DMS53 (cell line): ENCODE measurements around the gene GINS2.

Source experiments
- DNase-seq: peaks from one replicate; lab custom pipeline; 2025; lab: John Stamatoyannopoulos, UW

Gene GINS2

GRCh38 chr16:85640254-85640558 is 48.5 kb downstream of the GINS2 start:
- DNase-seq = peak; percentile 25

- DNase-seq = peak; percentile 25
Observed at GRCh38 chr16:85639529-85640253, 49.1 kb downstream of the GINS2 start.

GRCh38 chr16:85638695-85639409 is 49.9 kb downstream of the GINS2 start:
- DNase-seq = no peak

- peak; percentile 62 for DNase-seq
Observed at GRCh38 chr16:85637808-85638647, 50.7 kb downstream of the GINS2 start.

- no peak for DNase-seq
Observed at GRCh38 chr16:85637061-85637807, 51.5 kb downstream of the GINS2 start.

GRCh38 chr16:85636234-85636812 is 52.4 kb downstream of the GINS2 start:
- DNase-seq = no peak

- peak; percentile 53 for DNase-seq
Observed at GRCh38 chr16:85635545-85636140, 53.1 kb downstream of the GINS2 start.

- DNase-seq = peak; percentile 53
Observed at GRCh38 chr16:85634747-85635544, 53.8 kb downstream of the GINS2 start.

GRCh38 chr16:85633888-85634287 is 54.9 kb downstream of the GINS2 start:
- no peak for DNase-seq

GRCh38 chr16:85633438-85633743 is 55.4 kb downstream of the GINS2 start:
- no peak for DNase-seq

- DNase-seq = no peak
Observed at GRCh38 chr16:85632709-85633437, 55.9 kb downstream of the GINS2 start.

- no peak for DNase-seq
Observed at GRCh38 chr16:85631802-85632393, 56.9 kb downstream of the GINS2 start.

- DNase-seq = no peak
Observed at GRCh38 chr16:85631230-85631629, 57.5 kb downstream of the GINS2 start.

GRCh38 chr16:85629853-85630252 is 58.9 kb downstream of the GINS2 start:
- DNase-seq = peak; percentile 23

- no peak for DNase-seq
Observed at GRCh38 chr16:85629326-85629725, 59.4 kb downstream of the GINS2 start.

GRCh38 chr16:85628645-85629044 is 60.1 kb downstream of the GINS2 start:
- DNase-seq = no peak

GRCh38 chr16:85628265-85628556 is 60.5 kb downstream of the GINS2 start:
- no peak for DNase-seq

- DNase-seq = no peak
Observed at GRCh38 chr16:85627526-85628264, 61.1 kb downstream of the GINS2 start.

- DNase-seq = no peak
Observed at GRCh38 chr16:85627089-85627488, 61.7 kb downstream of the GINS2 start.
